ENCODE measurements around the gene ANXA3. TPM values are rescaled to one million over a fixed set of nuclear protein-coding genes. Genes with fewer than 3 reads are reported as not detected.

ANXA3 gene
- polyA plus RNA-seq, 1 experiment: 13.9 TPM

GRCh38 chr4:78570117-78570516, 18.5 kb downstream of the ANXA3 start:
- no peak overlapping the region for H3K27ac ChIP-seq (ENCODE audit: low read depth, low read length)
- ChIA-PET POLR2A (no interaction called here), CTCF (no interaction called here)
- no peak for DNase-seq (ENCODE audit: low read depth, low spot score)
- TF ChIP-seq, protein P1, sequence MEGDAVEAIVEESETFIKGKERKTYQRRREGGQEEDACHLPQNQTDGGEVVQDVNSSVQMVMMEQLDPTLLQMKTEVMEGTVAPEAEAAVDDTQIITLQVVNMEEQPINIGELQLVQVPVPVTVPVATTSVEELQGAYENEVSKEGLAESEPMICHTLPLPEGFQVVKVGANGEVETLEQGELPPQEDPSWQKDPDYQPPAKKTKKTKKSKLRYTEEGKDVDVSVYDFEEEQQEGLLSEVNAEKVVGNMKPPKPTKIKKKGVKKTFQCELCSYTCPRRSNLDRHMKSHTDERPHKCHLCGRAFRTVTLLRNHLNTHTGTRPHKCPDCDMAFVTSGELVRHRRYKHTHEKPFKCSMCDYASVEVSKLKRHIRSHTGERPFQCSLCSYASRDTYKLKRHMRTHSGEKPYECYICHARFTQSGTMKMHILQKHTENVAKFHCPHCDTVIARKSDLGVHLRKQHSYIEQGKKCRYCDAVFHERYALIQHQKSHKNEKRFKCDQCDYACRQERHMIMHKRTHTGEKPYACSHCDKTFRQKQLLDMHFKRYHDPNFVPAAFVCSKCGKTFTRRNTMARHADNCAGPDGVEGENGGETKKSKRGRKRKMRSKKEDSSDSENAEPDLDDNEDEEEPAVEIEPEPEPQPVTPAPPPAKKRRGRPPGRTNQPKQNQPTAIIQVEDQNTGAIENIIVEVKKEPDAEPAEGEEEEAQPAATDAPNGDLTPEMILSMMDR (IDR thresholded peaks at IDR 0.05; ENCODE audit: low read depth, low read length): no peak
- H3K4me3 ChIP-seq (ENCODE audit: low read depth, low read length): no peak overlapping the region
- H3K27me3 ChIP-seq (ENCODE audit: control insufficient read depth, insufficient read depth, low read length): no peaks in the 10 kb centered on the region
- no peaks in the 10 kb centered on the region for H3K9me3 ChIP-seq (ENCODE audit: control insufficient read depth, insufficient read depth, low read length)

GRCh38 chr4:78571804-78572203, 20.2 kb downstream of the ANXA3 start:
- DNase-seq (ENCODE audit: low read depth, low spot score): no peak
- Histone ChIP-seq H3K9me3 (ENCODE audit: control insufficient read depth, insufficient read depth, low read length) (no peaks in the 10 kb centered on the region), H3K27ac (ENCODE audit: low read depth, low read length) (no peak overlapping the region), H3K27me3 (ENCODE audit: control insufficient read depth, insufficient read depth, low read length) (no peaks in the 10 kb centered on the region), H3K4me3 (ENCODE audit: low read depth, low read length) (no peak overlapping the region)
- CTCF ChIA-PET: interaction anchor here (1.3 kb wide), 1 partner anchor 15 kb away, joined by 4 read pairs; no protein-coding TSS in a partner anchor
- POLR2A ChIA-PET: no interaction called here
- TF ChIP-seq, protein P1 (IDR thresholded peaks at IDR 0.05; ENCODE audit: low read depth, low read length): no peak

DNA sequence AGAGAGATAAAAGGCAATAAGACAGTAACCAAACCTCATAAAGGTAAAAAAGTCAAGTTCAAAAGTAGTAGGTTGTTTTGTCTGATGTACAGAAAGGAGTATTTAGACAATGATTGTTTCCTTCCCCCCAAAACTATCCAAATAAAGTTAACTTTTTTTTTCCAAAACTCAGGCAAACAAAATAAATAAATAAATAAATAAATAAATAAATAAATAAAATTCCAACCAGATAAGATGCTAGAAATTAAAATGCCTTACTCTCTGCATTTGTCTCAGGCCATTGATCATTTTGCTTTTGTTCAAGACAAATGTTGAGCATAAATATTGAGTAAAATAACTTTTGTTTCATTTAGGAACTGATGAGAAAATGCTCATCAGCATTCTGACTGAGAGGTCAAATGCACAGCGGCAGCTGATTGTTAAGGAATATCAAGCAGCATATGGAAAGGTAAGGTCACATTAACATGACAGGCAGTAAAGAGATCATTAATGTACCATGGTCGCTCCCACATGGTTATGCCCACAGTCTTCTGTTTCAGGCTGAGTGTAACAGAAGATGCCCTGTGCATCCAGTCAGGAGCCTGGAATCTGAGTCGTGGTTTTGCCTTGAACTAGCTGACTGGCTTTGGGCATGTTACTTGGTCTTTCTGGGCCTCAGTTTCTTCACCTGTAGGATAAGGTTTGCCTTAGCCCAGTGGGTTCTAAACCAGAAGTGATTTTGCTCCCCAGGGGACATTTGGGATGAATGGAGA, 27.3 kb downstream of the ANXA3 start:
- Histone ChIP-seq H3K27ac (ENCODE audit: low read depth, low read length) (no peak overlapping the region), H3K27me3 (ENCODE audit: control insufficient read depth, insufficient read depth, low read length) (no peaks in the 10 kb centered on the region), H3K9me3 (ENCODE audit: control insufficient read depth, insufficient read depth, low read length) (no peaks in the 10 kb centered on the region), H3K4me3 (ENCODE audit: low read depth, low read length) (no peak overlapping the region)
- DNase-seq (ENCODE audit: low read depth, low spot score): no peak
- POLR2A ChIA-PET: no interaction called here
- TF ChIP-seq, protein P1 (IDR thresholded peaks at IDR 0.05; ENCODE audit: low read depth, low read length): no peak
- CTCF ChIA-PET: no interaction called here

DNA sequence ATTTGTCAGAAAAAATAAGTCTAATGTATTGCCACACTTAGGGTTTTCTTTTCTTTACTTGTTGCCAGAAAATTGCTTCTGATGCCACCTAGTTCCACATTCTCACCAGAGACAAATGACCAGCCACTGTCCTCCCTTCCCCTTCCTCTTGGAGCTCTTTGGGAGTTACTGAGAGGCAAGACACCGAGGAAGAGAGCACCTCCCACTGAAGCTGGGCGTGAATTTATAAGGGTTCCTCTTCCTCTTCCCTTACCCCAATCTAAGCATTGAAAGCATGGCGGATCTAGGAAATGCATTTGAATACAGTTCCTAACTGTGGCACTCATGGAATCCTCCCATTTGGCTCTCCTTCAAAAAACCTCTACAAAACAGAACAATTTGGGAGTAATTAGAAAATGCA, 30.0 kb downstream of the ANXA3 start:
- CTCF ChIA-PET: interaction anchor here (1.1 to 1.3 kb wide), 2 partner anchors 63 to 283 kb away, joined by 3 to 4 read pairs; no protein-coding TSS in a partner anchor
- POLR2A ChIA-PET: no interaction called here
- H3K4me3 ChIP-seq (ENCODE audit: low read depth, low read length): no peak overlapping the region
- TF ChIP-seq, protein P1 (IDR thresholded peaks at IDR 0.05; ENCODE audit: low read depth, low read length): no peak
- H3K9me3 ChIP-seq (ENCODE audit: control insufficient read depth, insufficient read depth, low read length): no peaks in the 10 kb centered on the region
- no peak for DNase-seq (ENCODE audit: low read depth, low spot score)
- no peaks in the 10 kb centered on the region for H3K27me3 ChIP-seq (ENCODE audit: control insufficient read depth, insufficient read depth, low read length)
- H3K27ac ChIP-seq (ENCODE audit: low read depth, low read length): no peak overlapping the region

DNA sequence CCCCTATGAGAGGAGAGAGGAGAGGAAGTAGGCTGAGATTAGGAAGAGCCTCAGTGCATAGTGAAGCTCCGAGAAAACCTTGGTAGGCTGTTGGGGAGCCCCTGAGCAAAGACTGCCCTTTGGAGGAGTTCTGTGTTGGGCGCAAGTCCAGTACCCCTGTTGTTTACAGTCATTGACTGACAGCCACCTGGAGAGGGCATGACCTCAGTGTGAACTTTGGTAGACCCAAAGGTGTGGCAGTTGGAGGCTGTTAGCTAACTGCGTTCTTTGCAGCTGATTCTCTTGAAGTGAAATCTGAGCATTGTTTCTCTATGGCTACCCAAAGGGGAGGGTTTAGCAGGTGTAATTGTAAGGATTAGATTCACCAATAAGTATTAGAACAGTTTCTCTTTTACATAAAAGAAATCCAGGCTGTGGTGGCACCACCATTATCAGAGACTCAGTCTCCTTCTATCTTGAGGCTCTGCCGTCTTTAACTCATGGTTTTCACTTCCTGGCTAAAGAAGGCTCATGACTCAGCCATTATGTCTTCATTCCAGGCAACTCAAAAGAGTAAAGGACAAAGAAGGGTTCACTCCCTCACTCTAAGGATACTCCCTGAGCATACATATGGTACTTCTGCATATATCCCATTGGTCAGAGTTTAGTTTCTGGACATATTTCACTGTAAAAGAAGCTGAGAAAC, 33.4 kb downstream of the ANXA3 start:
- ChIA-PET CTCF (no interaction called here), POLR2A (no interaction called here)
- TF ChIP-seq, protein P1 (IDR thresholded peaks at IDR 0.05; ENCODE audit: low read depth, low read length): no peak
- Histone ChIP-seq H3K9me3 (ENCODE audit: control insufficient read depth, insufficient read depth, low read length) (no peaks in the 10 kb centered on the region), H3K27ac (ENCODE audit: low read depth, low read length) (no peak overlapping the region), H3K27me3 (ENCODE audit: control insufficient read depth, insufficient read depth, low read length) (no peaks in the 10 kb centered on the region), H3K4me3 (ENCODE audit: low read depth, low read length) (no peak overlapping the region)
- DNase-seq (ENCODE audit: low read depth, low spot score): no peak

All from AG04450 (cell line).